Stomach (tissue), 4 donors: Measurements from ENCODE around the gene ZDHHC7.

Source experiments
- CTCF ChIP-seq, 7 experiments: fragments of 450-650 bp in 4 of 7; fragments of 200-600 bp in 3 of 7; sonication (generic) in 3 of 7; IDR thresholded peaks; one replicate each; pipeline ENCODE4 v1.5.1; 2016 to 2019; ENCODE audit warnings: antibody characterized with exemption in 7 of 7, control low read depth in 2 of 7, mild to moderate bottlenecking in 1 of 7
- EP300 ChIP-seq: sonication (generic); formaldehyde crosslinking; IDR thresholded peaks from one replicate; pipeline ENCODE4 v1.6.1; 2017; ENCODE audit warnings: antibody characterized with exemption
- POLR2A ChIP-seq, 4 donors: fragments of 450-650 bp; IDR thresholded peaks; one replicate each; pipeline ENCODE4 v1.6.1; 2016; ENCODE audit warnings: antibody characterized with exemption in 4 of 4, control low read depth in 2 of 4, mild to moderate bottlenecking in 1 of 4, moderate library complexity in 1 of 4
- POLR2AphosphoS5 ChIP-seq, 3 donors: sonication (generic); formaldehyde crosslinking; IDR thresholded peaks; one replicate each; pipeline ENCODE4 v1.6.1; 2016; ENCODE audit warnings: antibody characterized with exemption in 3 of 3

GRCh38 chr16:84960942-84961341 lies 50.4 kb downstream of the ZDHHC7 start:
- TF ChIP-seq CTCF (IDR thresholded peaks at IDR 0.05) (no peak), EP300 (no peak), POLR2AphosphoS5 (IDR thresholded peaks at IDR 0.05) (no peak), POLR2A (IDR thresholded peaks at IDR 0.05) (no peak)
